Neural progenitor cell (in vitro differentiated cells): ENCODE data around the gene DTX1. TPM values are rescaled to one million over a fixed set of nuclear protein-coding genes. Genes with fewer than 3 reads are reported as not detected.

Experiments
- DNase-seq: peaks from one replicate; pipeline ENCODE4 v3.0.0-alpha.2; 2016; ENCODE audit warnings: low spot score
- H2AFZ ChIP-seq: fragments of 200-600 bp; sonication (generic); replicated peaks from 2 replicates; pipeline ENCODE4 v1.6.1; 2016; ENCODE audit warnings: antibody characterized with exemption
- H3F3A ChIP-seq: fragments of 200-600 bp; sonication (generic); 2 replicates; pipeline ENCODE4 v1.6.1; 2016; ENCODE audit warnings: antibody characterized with exemption, low read depth
- H3K27ac ChIP-seq: fragments of 200-600 bp; sonication (generic); 2 replicates; pipeline ENCODE4 v1.5.1; 2016; ENCODE audit warnings: mild to moderate bottlenecking
- H3K27me3 ChIP-seq: fragments of 200-600 bp; sonication (generic); 2 replicates; pipeline ENCODE4 v1.6.1; 2016; ENCODE audit warnings: mild to moderate bottlenecking, moderate library complexity
- H3K36me3 ChIP-seq: fragments of 200-600 bp; sonication (generic); 2 replicates; pipeline ENCODE4 v1.5.1; 2016
- H3K4me1 ChIP-seq: fragments of 200-600 bp; sonication (generic); 2 replicates; pipeline ENCODE4 v1.6.1; 2016; ENCODE audit warnings: mixed run types
- H3K4me2 ChIP-seq: fragments of 200-600 bp; sonication (generic); 2 replicates; pipeline ENCODE4 v1.6.1; 2016
- H3K4me3 ChIP-seq: fragments of 200-600 bp; sonication (generic); 2 replicates; pipeline ENCODE4 v1.5.1; 2016
- H3K79me2 ChIP-seq: fragments of 200-600 bp; sonication (generic); 2 replicates; pipeline ENCODE4 v1.6.1; 2016; ENCODE audit warnings: low read depth
- H3K9ac ChIP-seq: fragments of 200-600 bp; sonication (generic); 2 replicates; pipeline ENCODE4 v1.6.1; 2016
- H3K9me3 ChIP-seq: fragments of 200-600 bp; sonication (generic); 2 replicates; pipeline ENCODE4 v1.5.1; 2016; ENCODE audit warnings: low read depth
- H4K20me1 ChIP-seq: fragments of 200-600 bp; sonication (generic); 2 replicates; pipeline ENCODE4 v1.6.1; 2016; ENCODE audit warnings: low read depth
- H3K27ac Mint-ChIP-seq: 3 replicates; pipeline ENCODE4 v1.8.0; 2021; ENCODE audit warnings: mixed read lengths
- H3K27me3 Mint-ChIP-seq: 2 replicates; pipeline ENCODE4 v1.8.0; 2022; ENCODE audit warnings: low read depth, mild to moderate bottlenecking, inconsistent platforms, moderate library complexity, mixed read lengths; ENCODE audit not compliant: insufficient read depth
- H3K36me3 Mint-ChIP-seq: 3 replicates; pipeline ENCODE4 v1.8.0; 2021; ENCODE audit warnings: mixed read lengths
- H3K4me1 Mint-ChIP-seq: 3 replicates; pipeline ENCODE4 v1.8.0; 2021; ENCODE audit warnings: mixed read lengths
- H3K4me3 Mint-ChIP-seq: 3 replicates; pipeline ENCODE4 v1.8.0; 2021; ENCODE audit warnings: mild to moderate bottlenecking, moderate library complexity, mixed read lengths
- H3K9me3 Mint-ChIP-seq: 3 replicates; pipeline ENCODE4 v1.8.0; 2020; ENCODE audit warnings: mixed read lengths
- CTCF ChIP-seq: fragments of 200-600 bp; sonication (generic); IDR thresholded peaks from 2 replicates; pipeline ENCODE4 v1.5.1; 2017; ENCODE audit warnings: antibody characterized with exemption, mild to moderate bottlenecking
- EZH2 ChIP-seq: fragments of 200-600 bp; sonication (generic); IDR thresholded peaks from 2 replicates; pipeline ENCODE4 v1.6.1; 2017; ENCODE audit warnings: antibody characterized with exemption, mild to moderate bottlenecking, moderate library complexity
- EZH2phosphoT487 ChIP-seq: fragments of 200-600 bp; sonication (generic); IDR thresholded peaks from 2 replicates; pipeline ENCODE4 v1.6.1; 2017; ENCODE audit warnings: antibody characterized with exemption
- total RNA-seq: library from RNA; depleted of rRNA; stranded (reverse); fragments of >200 nt; gene quantifications from 2 replicates; pipeline ENCODE4 v1.2.3, GENCODE V29; 2015; ENCODE audit warnings: low replicate concordance

Gene DTX1
- total RNA-seq, 1 donor from 2014 or later, result 0.49 TPM

- Mint-ChIP-seq H3K9me3 (peaks cover 3% of the 10 kb centered on the region), H3K4me3 (no peak overlapping the region), H3K27me3 (peaks cover 23% of the 10 kb centered on the region), H3K27ac (no peak overlapping the region), H3K36me3 (no peaks in the 10 kb centered on the region), H3K4me1 (peaks cover 6% of the 10 kb centered on the region)
- Histone ChIP-seq H2AFZ (no peak overlapping the region), H3K79me2 (no peaks in the 10 kb centered on the region), H4K20me1 (no peaks in the 10 kb centered on the region), H3K4me2 (no peak overlapping the region), H3K4me1 (no peaks in the 10 kb centered on the region), H3K9me3 (no peaks in the 10 kb centered on the region), H3K27ac (no peak overlapping the region), H3K9ac (no peak overlapping the region), H3K36me3 (no peaks in the 10 kb centered on the region), H3K4me3 (no peak overlapping the region), H3K27me3 (peaks cover 30% of the 10 kb centered on the region), H3F3A (no peaks in the 10 kb centered on the region)
- TF ChIP-seq CTCF (no peak), EZH2phosphoT487 (no peak), EZH2 (no peak)
- no peak for DNase-seq
These were observed 15.0 kb upstream of the DTX1 start for GRCh38 chr12:113041560-113041959.

GRCh38 chr12:113043240-113043639, 13.3 kb upstream of the DTX1 start:
- Histone ChIP-seq H3K27me3 (peaks cover 44% of the 10 kb centered on the region), H2AFZ (no peak overlapping the region), H3K79me2 (no peaks in the 10 kb centered on the region), H3K9me3 (no peaks in the 10 kb centered on the region), H3F3A (no peaks in the 10 kb centered on the region), H3K9ac (no peak overlapping the region), H3K4me3 (no peak overlapping the region), H4K20me1 (no peaks in the 10 kb centered on the region), H3K27ac (no peak overlapping the region), H3K4me1 (no peaks in the 10 kb centered on the region), H3K36me3 (no peaks in the 10 kb centered on the region), H3K4me2 (no peak overlapping the region)
- Mint-ChIP-seq H3K36me3 (no peaks in the 10 kb centered on the region), H3K4me1 (peaks cover 6% of the 10 kb centered on the region), H3K4me3 (no peak overlapping the region), H3K27me3 (peaks cover 27% of the 10 kb centered on the region), H3K27ac (no peak overlapping the region), H3K9me3 (peaks cover 3% of the 10 kb centered on the region)
- TF ChIP-seq CTCF (no peak), EZH2 (no peak), EZH2phosphoT487 (no peak)
- no peak for DNase-seq

GRCh38 chr12:113044516-113044915, 12.0 kb upstream of the DTX1 start:
- Histone ChIP-seq H3K4me1 (no peaks in the 10 kb centered on the region), H3K4me3 (no peak overlapping the region), H2AFZ (no peak overlapping the region), H3K27me3 (peaks cover 46% of the 10 kb centered on the region), H3F3A (no peaks in the 10 kb centered on the region), H4K20me1 (no peaks in the 10 kb centered on the region), H3K27ac (no peak overlapping the region), H3K79me2 (no peaks in the 10 kb centered on the region), H3K36me3 (no peaks in the 10 kb centered on the region), H3K9ac (no peak overlapping the region), H3K4me2 (no peak overlapping the region), H3K9me3 (no peaks in the 10 kb centered on the region)
- H3K4me1 Mint-ChIP-seq, result peaks cover 6% of the 10 kb centered on the region
- no peaks in the 10 kb centered on the region for H3K36me3 Mint-ChIP-seq
- no peak for TF ChIP-seq EZH2
- TF ChIP-seq EZH2phosphoT487, result no peak
- TF ChIP-seq CTCF, result no peak
- H3K4me3 Mint-ChIP-seq, result no peak overlapping the region
- no peak for DNase-seq
- peaks cover 27% of the 10 kb centered on the region for H3K27me3 Mint-ChIP-seq
- peaks cover 3% of the 10 kb centered on the region for H3K9me3 Mint-ChIP-seq
- H3K27ac Mint-ChIP-seq, result no peak overlapping the region
